HG03135 (cell line): ENCODE measurements around the gene C4BPA.

Experiments used
- ATAC-seq: cut with Tn5 transposase; IDR thresholded peaks from one replicate; pipeline ENCODE4 v1.9.1; 2021; ENCODE audit warnings: mild to moderate bottlenecking, moderate library complexity; ENCODE audit not compliant: unreplicated experiment

Gene C4BPA

DNA sequence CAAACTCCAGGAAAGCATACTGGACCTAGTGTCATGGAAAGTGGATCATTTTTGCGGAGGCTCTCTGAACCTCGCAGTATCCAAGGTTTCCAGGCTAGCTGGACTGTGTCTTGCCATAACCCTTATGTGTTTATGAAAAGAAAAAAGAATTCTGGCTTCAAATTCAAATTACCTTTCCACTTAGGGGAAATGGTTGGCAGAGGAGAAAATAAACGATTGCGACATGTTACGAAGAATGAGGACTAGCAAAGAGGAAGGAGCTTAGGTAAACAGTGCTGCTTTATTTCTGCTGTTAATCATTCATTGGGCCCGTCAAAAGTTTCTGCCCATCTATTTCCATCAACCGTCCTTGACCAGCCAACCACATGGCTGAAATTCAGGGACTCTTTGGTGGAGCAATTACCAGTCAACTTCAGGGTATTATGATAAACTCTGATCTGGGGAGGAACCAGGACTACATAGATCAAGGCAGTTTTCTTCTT is at the start of gene C4BPA:
Gene C4BPA (plus strand): TSS at position 342 of the 482 bp plus-strand sequence. CDS start 8,793 bp downstream, outside the sequence.
- no peak for ATAC-seq

DNA sequence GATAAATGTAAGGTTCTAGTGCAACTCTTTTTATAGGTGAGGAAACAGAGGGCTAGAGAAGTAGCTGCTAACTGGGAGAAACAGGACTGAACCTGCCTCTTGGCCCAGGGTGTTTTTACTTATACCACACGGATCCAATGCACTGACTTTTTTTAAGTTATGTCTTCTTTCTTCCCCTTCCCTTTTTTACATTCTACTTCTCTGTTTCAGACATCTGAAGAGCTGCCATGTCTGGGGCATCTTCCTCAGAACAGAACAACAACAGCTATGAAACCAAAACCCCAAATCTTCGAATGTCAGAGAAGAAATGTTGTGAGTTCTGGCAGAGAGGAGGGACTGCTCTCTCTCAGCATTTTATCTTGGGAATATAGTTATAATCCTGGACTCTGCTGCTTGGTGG is 49.5 kb upstream of the C4BPA start:
- ATAC-seq = no peak

DNA sequence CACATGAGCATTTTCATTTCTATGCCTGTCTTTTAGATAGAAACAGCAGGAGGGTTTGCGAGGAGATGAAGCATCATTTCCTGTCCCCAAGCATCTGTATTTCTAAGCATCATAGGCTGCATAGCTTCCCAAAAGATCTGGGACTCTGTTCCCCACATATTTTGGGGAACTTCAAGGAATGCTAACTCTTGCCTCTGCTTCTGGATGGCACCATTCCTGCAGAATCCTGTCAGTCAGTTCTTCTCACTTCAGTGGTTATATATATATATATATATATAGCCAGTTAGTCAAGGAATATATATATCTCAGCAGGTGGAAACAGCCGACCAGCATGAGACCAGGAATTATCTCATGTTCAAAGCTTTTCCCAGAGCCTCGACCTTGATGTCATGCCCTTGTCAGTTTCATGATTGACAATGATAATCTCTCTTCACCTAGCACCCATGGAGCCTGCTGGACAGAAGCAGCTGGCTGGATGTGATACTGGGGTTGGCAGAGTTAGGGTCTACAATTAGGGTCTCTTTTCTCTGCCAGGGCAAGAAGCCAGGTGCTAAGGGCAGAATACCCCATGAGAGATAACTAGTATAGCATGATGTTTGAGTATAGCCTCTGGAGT is 48.5 kb upstream of the C4BPA start:
- ATAC-seq = no peak

DNA sequence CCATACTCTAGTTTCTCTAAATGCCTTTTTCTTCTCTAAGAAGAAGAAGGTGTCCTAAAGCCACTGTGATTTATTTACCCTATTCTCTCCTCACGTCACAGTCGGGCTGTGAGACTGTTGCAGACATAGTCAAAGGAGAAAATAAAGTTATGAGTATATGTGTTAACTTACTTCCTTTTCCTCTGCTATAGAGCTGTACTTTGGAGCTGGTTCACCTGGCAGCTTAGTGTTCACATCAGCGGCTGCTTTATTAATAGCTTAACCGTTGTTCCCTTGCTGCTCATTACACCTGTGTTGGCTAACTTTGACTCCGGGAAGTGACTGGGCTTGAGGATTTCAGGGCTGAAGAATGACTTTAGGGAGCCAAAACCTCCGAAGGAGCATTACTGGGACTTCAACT is 47.4 kb upstream of the C4BPA start:
- no peak for ATAC-seq

DNA sequence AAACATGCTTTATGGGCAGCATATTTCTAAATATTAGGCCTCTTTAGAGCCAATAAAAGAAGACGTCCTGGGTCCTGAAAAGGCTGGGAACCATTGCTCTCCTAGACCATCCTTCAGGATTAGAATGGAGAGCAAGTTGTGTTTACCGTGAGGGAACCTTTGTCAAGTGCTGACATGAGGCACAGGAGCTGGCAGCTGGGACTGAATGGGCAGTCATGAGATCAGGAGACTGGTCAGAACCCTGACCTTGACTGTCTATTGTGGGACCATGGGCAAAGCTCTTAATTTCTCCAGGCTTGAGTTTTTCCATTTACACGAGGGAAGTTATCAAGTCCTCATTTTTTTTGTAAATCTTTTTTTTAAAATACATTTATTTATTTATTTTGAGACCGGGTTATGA is 45.8 kb upstream of the C4BPA start:
- ATAC-seq = no peak

DNA sequence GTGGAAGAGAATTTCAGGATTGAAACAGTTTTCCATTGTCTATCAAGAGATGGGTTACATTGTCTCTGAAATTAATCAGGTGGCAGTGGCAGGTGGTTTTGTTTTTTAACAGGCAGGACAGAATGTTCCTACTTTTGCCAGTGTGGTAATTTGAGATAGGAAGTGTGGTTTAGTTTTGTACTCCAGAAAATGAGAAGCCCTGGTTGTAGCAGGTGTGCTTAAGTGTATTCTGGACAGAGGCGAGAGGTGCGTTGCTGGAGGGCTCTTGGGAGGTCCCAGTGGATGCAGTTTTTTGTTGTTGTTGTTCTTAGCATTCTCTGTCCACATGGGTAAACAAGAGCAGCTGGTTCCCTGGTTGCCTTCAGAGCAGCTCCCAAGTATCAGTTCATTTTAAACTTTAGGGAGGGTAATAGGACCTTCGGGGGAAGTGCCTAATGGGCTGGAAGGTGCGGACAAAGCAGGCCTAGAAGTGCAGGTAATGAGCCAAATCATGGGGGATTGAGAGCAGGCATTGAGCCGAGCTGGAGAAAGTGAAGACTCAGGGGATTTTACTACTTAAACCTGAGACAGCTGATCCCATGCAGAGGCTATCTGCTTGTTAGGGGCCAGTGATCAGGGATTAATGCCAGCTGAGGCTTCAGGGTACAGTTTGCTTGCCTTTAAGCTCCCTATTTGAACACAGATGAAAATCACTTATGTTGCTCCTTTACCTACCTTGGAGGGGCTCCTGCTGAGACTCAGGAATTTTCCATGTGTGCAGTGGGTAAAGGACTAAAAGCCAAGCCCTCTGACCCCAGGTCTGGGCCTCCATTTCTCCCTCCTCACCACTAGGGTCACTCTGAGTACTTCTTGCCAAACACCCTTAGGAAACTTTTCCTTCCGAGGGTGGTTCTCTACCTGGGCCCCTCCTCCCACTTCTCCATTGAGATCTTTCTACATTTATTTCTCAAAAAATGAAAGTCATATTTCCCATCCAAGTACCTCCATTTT is 44.9 kb upstream of the C4BPA start:
- ATAC-seq = no peak

DNA sequence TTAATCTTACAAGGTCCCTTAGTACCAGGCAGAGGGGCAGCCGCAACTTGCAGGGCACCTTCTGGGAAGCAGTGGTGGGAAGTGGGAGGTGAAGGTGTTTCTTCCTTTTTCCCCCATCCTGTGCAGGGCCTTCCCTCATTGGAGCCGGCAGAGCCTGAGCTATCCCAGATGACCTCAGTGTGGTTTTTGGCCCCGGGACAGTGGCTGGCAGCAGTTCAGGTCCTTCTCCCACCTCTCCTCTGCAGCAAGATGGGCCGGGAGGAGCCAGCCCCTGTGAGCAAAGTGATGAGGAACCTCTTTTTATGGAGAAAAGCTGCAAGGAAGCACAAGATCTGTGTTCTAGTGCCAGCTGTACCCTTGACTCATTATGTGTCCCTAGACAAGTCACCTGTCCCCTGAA is 44.2 kb upstream of the C4BPA start:
- no peak for ATAC-seq

DNA sequence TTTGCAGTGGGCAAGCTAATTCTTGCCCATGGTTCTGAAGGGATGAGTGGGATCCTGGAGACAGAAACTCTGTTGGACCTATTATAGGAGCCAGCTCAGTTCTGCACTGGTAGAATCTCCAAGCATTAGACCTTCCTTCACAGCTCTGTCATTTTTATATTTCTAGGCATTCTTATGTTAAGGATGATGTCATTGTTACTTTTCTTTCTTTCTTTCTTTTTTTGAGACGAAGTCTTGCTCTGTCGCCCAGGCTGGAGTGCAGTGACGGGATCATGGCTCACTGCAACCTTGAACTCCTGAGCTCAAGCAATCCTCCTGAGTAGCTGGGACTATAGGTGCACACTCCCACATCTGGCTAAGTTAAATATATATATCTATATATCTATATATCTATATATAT is 43.4 kb upstream of the C4BPA start:
- ATAC-seq = no peak

DNA sequence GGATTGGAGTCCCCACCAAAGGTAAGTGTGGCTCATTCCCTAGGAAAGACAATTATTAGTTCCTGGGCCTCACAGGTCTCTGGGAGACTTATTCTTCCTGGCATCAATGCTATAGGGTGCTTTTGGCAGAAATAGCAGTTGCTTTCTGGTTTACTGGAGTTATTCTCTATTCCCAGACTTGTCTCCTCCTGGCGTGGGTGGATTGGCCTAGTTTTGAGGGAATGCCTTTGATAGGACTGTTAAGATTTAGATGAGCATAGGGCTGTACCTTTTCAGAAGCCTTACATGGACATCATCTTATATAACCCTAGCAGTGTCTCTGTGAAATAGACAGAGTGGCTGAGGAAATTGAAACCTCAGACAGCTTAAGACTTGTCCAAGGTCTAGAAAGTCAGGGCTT is 42.0 kb upstream of the C4BPA start:
- no peak for ATAC-seq

DNA sequence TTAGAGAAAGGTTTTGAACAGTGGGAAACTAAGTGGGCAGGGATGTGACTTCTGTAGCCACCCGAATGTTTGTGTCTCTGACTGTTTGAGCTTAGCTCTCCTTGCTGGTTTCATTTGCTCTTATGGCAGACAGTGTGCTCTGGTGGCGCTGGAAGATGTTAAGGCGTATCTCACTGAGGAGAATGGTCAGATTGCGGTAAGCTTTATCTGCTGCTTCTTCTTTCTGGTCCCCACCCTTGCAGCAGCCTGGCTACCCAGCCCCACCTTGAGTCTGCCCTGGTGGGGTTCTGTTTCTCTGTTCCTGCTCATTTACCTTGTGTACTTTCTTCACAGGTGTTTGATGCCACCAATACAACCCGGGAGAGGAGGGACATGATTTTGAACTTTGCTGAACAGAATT is 41.0 kb upstream of the C4BPA start:
- no peak for ATAC-seq

DNA sequence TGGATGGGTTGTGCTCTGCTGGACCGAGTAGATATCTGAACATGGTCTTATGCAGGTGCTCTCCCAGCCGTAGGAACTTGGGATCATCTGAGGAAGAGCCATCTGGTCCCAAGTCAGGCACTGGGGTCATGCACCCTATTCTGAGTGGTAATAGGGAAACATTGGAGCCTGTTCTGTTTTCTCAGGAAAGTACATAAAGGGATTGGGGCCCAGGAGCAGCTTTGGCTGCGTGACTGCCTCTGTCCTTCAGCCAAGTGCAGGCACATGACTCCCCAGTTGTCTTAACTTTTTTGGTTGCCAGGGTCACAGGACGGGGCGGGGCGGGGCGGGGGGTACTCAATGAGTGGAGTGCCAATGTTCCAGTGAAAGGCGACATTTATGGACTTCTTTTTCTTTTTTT is 39.5 kb upstream of the C4BPA start:
- ATAC-seq = no peak

DNA sequence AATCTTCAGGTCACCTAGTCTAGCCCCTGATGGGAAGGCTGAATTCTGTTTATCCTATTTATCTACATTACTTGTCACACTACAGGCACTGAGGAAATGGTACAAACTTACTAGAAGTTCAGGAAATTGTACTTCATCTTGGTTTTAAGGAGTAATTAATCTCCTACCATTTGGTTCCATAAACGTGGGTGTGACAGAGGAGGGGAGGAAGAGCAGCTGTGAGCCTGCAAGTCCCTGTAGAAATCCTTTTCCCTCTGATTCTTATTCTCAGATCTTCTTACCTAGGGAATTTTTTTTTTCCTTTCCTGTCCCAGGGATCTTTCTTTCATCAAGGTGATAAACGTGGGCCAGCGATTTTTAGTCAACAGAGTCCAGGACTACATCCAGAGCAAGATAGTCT is 36.8 kb upstream of the C4BPA start:
- no peak for ATAC-seq

DNA sequence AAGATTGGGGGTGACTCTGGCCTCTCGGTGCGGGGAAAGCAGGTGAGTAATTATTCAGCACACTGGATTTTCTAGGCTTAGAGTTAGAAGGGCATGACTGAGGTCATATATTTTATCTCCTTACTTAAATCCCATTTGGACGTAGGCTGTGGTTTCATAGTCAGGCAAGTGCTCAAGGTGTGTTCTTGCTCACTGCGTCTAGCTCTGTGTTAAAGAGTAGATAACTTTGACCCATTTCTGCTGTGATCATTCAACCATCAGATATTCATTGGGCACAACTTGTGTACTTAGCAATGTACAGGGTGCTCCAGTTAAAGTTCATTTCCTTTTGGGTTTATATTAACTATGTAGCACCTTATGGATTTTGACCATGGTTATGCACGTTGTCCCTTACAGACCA is 36.4 kb upstream of the C4BPA start:
- ATAC-seq = no peak

DNA sequence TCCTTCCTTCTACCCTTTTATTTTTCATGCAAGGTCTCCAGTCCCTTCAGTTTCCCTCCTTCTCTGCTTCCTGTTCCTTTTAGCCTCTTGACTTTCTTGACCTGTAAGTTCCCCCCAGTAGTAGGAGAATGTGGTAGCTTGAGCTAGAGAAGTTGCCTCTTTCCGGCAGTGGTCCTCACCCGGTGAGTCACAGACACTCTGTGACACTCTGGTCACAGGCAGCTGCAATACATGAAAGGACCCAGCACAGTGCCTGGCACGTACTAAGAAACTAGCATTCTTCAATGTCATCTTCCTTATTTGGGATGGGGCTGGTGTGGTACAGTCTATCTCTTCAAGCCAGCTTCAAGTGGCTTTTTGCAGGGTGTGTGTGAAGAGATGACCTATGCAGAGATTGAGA is 35.0 kb upstream of the C4BPA start:
- no peak for ATAC-seq

DNA sequence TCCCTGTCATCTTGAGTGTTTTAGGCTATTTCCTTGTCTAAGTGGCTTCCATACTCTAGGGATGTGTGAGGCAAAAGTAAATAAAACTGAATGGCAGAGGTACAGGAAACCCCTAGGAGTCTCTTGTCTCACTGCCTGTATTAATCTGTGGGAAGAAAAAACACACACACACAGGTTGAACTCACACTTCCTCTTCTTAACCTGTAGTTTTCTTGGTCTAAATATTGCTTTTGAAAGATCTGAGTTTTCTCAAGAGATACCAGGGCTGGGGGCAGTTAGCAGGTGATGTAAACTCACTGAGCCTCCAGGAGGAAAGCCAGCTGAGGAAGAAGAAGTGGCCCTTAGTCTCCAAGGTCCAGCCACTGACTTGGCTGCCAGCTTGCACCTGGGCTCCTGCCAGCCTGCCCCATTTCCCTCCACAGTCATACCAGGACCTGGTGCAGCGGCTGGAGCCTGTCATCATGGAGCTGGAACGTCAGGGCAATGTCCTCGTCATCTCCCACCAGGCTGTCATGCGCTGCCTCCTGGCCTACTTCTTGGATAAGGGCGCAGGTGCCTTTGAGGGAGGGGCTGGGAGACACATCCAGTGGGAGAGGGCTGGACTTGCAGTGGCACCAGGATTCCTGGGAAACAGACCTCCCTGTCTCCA is 34.1 kb upstream of the C4BPA start:
- ATAC-seq = no peak

DNA sequence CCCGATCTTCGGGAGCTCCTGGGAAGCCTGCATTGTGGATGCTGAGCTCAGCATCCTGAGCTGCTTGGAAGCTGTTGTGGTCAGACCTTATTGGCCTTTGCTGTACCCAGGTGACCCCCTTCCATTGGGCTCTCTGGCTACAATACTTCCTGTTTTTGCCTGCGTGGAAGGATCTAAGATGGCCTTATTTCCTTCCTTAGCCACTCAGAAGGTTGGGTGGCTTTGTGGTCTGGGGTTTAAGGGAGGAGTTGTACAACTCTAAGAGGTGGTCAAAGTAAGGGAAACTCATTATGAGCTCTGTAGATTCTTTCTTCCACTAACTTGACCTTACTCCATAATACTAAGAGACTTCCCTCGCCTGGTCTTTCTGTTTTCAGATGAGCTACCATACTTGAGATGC is 33.2 kb upstream of the C4BPA start:
- ATAC-seq = no peak

DNA sequence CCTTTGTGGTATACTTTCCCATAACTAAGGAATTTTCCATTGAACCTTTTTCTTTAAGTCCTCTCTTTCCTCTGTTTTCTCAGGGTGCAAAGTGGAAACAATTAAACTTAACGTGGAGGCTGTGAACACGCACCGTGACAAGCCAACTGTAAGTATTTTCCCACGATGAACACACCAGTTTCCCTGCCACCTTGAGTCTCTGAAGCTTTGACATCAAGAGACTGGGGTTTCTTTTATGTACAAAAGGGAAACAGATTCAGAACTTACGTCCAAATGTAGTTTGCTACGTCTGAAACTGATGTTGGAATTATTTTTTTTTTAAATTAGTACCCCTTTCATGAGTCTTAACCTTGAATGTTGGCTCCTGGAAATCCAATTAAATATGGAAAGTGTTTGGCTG is 32.6 kb upstream of the C4BPA start:
- no peak for ATAC-seq

DNA sequence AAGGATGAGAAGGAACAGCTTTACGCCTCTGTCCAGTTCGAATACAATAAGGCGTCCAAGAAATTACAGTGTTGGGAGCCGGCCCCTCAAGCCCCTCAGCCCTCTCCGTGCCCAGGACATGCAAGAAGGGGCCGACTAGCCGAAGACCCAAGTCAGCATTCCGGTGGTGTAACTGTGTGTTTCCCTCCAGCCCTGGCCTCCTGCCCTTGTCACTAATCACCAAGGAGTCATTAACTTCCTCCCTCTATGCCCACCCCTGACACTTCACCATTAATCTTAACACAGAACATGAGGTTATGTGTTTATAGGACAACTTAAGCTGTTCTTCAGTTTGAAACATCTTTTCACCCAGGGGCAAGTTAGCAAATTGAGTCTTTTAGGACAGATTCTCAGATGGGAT is 31.8 kb upstream of the C4BPA start:
- ATAC-seq = no peak

DNA sequence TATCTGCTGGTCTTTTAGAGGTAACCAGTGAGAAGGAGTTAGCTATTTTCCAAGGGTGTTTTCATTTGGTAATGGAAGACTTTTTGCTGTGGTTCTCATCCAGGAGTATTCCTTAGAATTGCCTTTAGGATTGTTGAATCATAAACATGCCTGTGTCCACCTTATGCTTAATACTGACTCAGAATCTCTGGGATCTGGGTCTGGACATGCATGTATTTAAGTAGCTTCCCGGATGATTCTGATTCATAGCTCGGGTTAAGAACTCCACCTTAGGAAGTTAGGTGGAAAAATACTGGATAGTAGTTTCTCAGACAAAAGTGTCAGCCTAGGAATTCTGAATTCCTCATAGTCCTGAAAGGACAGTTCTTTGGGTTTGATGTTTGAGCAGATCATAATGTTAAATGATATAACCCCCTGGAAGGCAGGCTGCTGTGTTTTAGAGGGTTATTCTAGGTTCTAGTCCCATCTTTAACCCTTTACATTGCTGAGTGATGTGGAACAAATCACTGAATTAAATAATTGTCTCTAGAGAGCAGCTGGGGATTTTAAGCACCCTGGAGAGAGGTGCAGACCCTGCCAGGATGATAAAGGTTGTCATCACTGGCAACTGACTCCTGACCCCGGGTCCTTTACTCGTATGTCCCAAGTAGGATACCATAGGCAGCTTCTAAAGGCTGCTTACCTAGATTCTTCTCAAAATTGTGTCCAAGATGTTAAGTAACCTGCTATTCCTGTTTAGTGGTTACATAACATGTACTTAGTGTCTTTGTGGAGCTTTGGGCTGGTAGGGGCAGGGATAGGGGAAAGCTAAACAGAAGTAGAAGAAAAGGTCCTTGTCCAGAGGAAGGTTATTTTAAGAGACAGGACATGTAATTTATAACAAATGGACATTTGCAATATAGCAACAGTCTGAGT is 29.9 kb upstream of the C4BPA start:
- ATAC-seq = no peak

DNA sequence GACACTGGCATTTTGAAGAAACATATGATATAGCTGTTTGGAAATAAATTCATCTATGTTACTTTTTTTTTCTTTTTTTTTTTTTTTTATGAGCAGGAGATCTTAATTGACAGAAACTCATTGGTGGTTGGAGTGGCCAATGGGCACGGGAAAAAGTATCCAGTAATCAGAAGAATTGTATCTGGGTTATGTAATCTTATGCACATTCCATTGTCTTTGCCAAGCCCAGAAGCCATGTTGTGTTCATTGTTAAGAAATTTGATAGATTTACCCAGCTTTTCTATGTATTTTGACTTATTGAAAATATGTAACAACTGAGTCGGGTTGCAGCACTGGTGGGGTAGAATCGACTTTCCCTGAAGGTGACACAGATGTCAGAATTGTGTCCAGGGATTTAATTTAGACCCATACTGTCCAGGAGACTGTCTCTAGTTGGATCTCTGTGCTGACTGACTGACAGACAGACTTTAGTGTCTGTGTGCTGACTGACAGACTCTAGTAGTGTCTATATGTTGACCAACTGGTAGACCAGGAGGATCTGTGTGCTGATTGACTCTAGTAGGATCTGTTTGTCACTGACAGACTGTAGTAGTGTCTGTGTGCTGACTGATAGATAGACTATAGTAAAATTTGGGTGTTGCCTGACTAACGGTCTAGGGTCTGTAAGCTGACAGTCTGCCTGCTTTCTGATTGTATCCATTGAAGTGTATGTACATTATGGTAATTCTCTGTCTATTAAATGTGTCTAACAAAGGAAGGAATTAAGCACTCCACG is 27.7 kb upstream of the C4BPA start:
- no peak for ATAC-seq
